Type B pancreatic cell (in vitro differentiated cells): Measurements from ENCODE around the gene CLDN10. TPM values are rescaled to one million over a fixed set of nuclear protein-coding genes. Genes with fewer than 3 reads are reported as not detected.

Experiments
- DNase-seq: peaks from one replicate; pipeline ENCODE4 v3.0.0; 2021; ENCODE audit warnings: mixed read lengths; ENCODE audit not compliant: unreplicated experiment; ENCODE audit errors: extremely low spot score
- H3K27ac Mint-ChIP-seq: 2 replicates; pipeline ENCODE4 v1.8.0; 2021; ENCODE audit warnings: mild to moderate bottlenecking, mixed read lengths
- H3K27me3 Mint-ChIP-seq: 2 replicates; pipeline ENCODE4 v1.8.0; 2021; ENCODE audit warnings: mixed read lengths
- H3K36me3 Mint-ChIP-seq: 2 replicates; pipeline ENCODE4 v1.8.0; 2021; ENCODE audit warnings: mixed read lengths
- H3K4me1 Mint-ChIP-seq: one replicate; pipeline ENCODE4 v1.8.0; 2021; ENCODE audit warnings: mixed read lengths; ENCODE audit not compliant: unreplicated experiment
- H3K4me3 Mint-ChIP-seq: 2 replicates; pipeline ENCODE4 v1.8.0; 2021; ENCODE audit warnings: mild to moderate bottlenecking, mixed read lengths
- H3K9me3 Mint-ChIP-seq: 2 replicates; pipeline ENCODE4 v1.8.0; 2021; ENCODE audit warnings: mixed read lengths
- total RNA-seq: library from RNA; stranded (reverse); gene quantifications from 2 replicates; pipeline ENCODE4 v1.2.1, GENCODE V29; 2021; ENCODE audit warnings: low replicate concordance
- TF ChIP-seq, protein P1 (sequence below): fragments of 200-600 bp; sonication (generic); conservative IDR thresholded peaks from 2 replicates; pipeline ENCODE4 v1.5.0; 2021; ENCODE audit warnings: antibody characterized with exemption, mild to moderate bottlenecking

Gene CLDN10
- total RNA-seq, 1 donor from 2014 or later: 2.1 TPM

DNA sequence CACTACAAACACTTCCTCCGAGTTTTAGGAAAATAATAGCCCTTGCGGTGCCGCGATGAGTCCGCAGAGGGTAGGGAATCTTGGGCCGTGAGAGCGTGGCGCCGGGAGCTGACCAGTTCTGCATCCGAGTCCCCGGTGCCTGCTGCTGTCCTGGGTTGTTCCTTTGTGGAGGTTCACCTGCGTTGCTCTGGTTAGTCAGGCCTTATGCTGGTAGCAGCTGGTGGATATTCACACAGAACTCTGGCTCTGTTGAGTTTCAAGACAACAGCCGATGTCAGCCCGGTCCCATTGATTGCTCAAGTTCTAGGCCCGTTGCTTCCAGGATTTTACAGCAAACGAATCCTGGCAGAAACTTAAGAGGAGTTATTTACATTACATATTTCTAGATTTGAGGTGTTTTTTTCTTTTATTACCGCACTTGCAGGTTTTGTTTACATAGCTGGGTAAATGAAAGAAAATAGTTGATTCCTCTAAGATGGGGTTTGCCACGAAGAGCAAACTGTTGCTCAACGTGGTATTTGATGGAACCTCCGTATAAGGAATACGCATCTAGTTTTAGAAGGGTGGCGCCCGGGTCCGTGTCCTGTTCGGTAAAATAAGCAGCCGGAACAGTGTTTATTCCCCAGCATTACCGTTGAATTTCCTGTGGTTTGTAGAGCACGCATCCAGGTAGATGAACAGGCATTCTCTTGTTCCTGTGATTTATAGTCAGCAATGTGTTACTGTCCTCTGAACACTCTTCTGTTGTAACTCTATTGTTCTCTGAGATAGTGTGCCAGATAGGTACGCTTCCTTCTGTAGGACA lies 1.3 kb downstream of the CLDN10 start:
- no peak for DNase-seq
- TF ChIP-seq, protein P1, sequence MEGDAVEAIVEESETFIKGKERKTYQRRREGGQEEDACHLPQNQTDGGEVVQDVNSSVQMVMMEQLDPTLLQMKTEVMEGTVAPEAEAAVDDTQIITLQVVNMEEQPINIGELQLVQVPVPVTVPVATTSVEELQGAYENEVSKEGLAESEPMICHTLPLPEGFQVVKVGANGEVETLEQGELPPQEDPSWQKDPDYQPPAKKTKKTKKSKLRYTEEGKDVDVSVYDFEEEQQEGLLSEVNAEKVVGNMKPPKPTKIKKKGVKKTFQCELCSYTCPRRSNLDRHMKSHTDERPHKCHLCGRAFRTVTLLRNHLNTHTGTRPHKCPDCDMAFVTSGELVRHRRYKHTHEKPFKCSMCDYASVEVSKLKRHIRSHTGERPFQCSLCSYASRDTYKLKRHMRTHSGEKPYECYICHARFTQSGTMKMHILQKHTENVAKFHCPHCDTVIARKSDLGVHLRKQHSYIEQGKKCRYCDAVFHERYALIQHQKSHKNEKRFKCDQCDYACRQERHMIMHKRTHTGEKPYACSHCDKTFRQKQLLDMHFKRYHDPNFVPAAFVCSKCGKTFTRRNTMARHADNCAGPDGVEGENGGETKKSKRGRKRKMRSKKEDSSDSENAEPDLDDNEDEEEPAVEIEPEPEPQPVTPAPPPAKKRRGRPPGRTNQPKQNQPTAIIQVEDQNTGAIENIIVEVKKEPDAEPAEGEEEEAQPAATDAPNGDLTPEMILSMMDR: no peak
- Mint-ChIP-seq H3K36me3 (no peaks in the 10 kb centered on the region), H3K4me3 (peak overlapping the region; percentile 83), H3K4me1 (no peaks in the 10 kb centered on the region), H3K27ac (no peak overlapping the region), H3K27me3 (peaks cover 75% of the 10 kb centered on the region), H3K9me3 (peaks cover 6% of the 10 kb centered on the region)

- no peak overlapping the region for H3K4me3 Mint-ChIP-seq
- no peak for DNase-seq
- no peaks in the 10 kb centered on the region for H3K4me1 Mint-ChIP-seq
- no peak overlapping the region for H3K27ac Mint-ChIP-seq
- no peaks in the 10 kb centered on the region for H3K36me3 Mint-ChIP-seq
- H3K27me3 Mint-ChIP-seq: peaks cover 51% of the 10 kb centered on the region
- H3K9me3 Mint-ChIP-seq: peaks cover 6% of the 10 kb centered on the region
- TF ChIP-seq, protein P1: no peak
Observed at GRCh38 chr13:95557013-95557412, 4.5 kb downstream of the CLDN10 start.

- Mint-ChIP-seq H3K27me3 (peaks cover 44% of the 10 kb centered on the region), H3K4me1 (no peaks in the 10 kb centered on the region), H3K4me3 (no peak overlapping the region), H3K27ac (no peak overlapping the region), H3K36me3 (no peaks in the 10 kb centered on the region), H3K9me3 (peaks cover 5% of the 10 kb centered on the region)
- TF ChIP-seq, protein P1: no peak
- no peak for DNase-seq
Observed at GRCh38 chr13:95559100-95559499, 6.6 kb downstream of the CLDN10 start.

DNA sequence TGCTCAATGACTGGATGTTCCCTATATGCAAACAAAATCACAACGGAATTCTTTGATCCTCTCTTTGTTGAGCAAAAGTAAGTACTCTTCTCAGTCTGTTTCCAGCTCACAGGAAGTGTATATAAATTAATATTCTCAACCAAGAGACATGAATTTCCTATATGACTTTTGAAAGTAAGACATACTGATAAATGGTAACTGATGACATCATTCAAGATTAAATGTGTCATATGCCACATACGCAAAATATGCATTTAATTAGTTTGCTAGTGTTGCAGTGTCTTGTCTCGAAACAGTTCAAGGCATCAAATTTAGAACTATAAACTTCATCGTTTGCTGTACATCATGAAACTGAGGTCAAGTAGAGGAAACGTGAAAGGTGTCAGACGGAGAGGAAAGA lies 7.9 kb downstream of the CLDN10 start:
- H3K9me3 Mint-ChIP-seq: no peaks in the 10 kb centered on the region
- H3K27ac Mint-ChIP-seq: no peak overlapping the region
- no peak overlapping the region for H3K4me3 Mint-ChIP-seq
- DNase-seq: no peak
- TF ChIP-seq, protein P1: no peak
- H3K4me1 Mint-ChIP-seq: no peaks in the 10 kb centered on the region
- H3K36me3 Mint-ChIP-seq: no peaks in the 10 kb centered on the region
- peaks cover 34% of the 10 kb centered on the region for H3K27me3 Mint-ChIP-seq

GRCh38 chr13:95564091-95564490 lies 11.6 kb downstream of the CLDN10 start:
- DNase-seq: no peak
- Mint-ChIP-seq H3K4me1 (no peaks in the 10 kb centered on the region), H3K4me3 (no peak overlapping the region), H3K36me3 (no peaks in the 10 kb centered on the region), H3K27ac (no peak overlapping the region), H3K9me3 (peaks cover 5% of the 10 kb centered on the region), H3K27me3 (peaks cover 11% of the 10 kb centered on the region)
- TF ChIP-seq, protein P1: no peak
